Measurements from ENCODE around the gene CD2AP.
"Not testable (repeated sequence)": the region's sequence is repeated elsewhere in the genome, so short reads cannot be mapped to it uniquely, and the experiment has no call there.

CD2AP gene

GRCh38 chr6:47633141-47633540, 155.6 kb downstream of the CD2AP start:
- no peak for DNase-seq (ENCODE audit: low read depth)

DNA sequence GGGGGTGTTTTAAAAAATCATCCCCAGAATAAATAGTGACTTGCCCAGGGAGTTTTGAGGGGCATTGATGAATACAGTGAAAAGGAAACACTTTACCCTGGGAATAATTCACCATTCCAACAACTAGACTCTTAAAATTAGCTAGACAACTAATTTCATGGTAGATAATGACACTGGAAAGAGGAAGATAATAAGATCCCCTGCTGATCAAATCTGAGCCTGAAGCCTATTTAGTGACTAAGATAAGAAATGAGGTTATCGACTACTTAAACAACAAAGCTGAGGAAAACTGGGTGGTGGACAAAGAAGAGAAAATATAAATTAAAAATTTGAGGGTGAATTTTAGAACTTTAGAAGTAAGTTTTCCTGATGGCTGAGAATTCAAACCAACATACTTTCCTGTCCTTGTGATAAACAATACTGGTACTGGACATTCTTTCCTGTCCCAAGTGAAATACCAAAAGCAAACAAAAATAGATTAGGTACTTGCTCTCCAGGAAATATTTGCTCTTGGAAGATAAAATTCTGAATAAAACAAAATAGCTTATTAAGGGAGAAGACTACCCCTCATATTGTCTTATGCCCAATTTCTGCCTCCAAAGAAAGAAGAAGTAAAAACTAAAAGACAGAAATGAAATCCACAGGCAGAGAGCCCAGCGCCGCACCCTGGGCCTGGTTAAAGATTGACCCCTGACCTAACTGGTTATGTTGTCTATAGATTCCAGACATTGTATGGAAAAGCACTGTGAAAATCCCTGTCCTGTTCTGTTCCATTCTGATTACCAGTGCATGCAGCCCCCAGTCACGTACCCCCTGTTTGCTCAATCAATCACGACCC, 156.8 kb downstream of the CD2AP start:
- no peak for DNase-seq (ENCODE audit: low read depth)

- DNase-seq (ENCODE audit: low read depth): no peak
These were observed 169.1 kb downstream of the CD2AP start for GRCh38 chr6:47646689-47647088.

DNA sequence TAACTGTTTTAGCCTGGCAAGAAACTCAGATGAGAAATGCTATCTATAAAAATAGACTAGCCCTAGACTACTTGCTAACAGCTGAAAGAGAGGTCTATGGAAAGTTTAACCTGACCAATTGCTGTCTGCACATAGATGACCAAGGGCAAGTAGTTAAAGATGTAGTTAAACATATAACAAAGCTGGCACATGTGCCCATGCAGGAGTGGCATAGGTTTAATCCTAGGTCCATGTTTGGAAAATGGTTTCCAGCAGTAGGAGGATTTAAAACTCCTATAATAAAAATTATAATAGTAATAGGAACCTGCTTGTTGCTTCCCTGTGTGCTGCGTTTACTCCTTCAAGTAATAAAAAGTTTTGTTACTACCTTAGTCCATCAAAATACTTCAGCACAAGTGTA, 169.6 kb downstream of the CD2AP start:
- no peak for DNase-seq (ENCODE audit: low read depth)

GRCh38 chr6:47647626-47648025, 170.0 kb downstream of the CD2AP start:
- DNase-seq (ENCODE audit: low read depth): not testable (repeated sequence)

- DNase-seq (ENCODE audit: low read depth): no peak
These were observed 170.4 kb downstream of the CD2AP start for GRCh38 chr6:47648031-47648430.

GRCh38 chr6:47650553-47651432, 173.2 kb downstream of the CD2AP start:
- no peak for DNase-seq (ENCODE audit: low read depth)

GRCh38 chr6:47651505-47651944, 173.9 kb downstream of the CD2AP start:
- DNase-seq (ENCODE audit: low read depth): no peak

- DNase-seq (ENCODE audit: low read depth): no peak
These were observed 176.1 kb downstream of the CD2AP start for GRCh38 chr6:47653706-47654105.

GRCh38 chr6:47654255-47654654, 176.7 kb downstream of the CD2AP start:
- no peak for DNase-seq (ENCODE audit: low read depth)

DNA sequence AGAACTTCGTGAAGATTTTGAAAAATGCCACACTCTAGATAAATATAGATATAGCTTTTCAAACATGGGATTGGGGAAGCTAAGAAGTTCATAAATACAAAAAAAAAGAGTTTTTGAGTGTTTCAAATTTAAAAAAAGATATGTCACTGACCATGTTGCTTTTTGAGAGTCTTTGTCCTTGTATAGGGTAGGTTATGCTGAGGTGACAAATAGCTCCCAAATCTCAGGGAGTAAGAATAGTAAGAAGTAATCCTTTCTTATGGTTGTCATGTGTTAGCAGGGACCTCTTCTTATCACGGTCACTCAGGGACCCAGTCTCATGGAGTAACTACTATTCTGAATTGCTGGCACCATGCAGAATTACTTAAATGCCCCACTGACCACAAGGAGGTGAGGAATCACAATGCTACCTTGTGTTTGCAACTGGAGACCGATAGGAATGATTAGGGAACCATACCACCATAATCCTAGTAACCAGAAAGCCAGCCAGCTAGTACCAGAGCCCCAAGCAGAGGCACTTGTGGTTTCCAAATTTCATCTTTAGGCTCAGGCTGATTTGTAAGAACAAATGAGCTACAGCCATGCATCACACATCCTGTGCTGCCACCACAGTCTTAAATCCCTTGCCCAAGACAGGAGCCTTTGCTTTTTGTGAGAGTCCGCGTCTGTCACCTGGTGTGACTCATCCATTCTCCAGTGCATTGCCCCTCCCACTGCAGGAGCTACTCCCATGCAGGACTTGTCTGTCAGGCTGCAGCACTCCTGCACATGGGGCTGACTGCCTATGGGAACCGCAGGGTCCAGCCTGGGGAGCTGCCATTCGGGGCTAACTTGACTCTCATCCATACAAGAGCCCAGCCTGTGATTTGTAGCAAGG, 178.4 kb downstream of the CD2AP start:
- no peak for DNase-seq (ENCODE audit: low read depth)

GRCh38 chr6:47661960-47662359, 184.4 kb downstream of the CD2AP start:
- no peak for DNase-seq (ENCODE audit: low read depth)

DNA sequence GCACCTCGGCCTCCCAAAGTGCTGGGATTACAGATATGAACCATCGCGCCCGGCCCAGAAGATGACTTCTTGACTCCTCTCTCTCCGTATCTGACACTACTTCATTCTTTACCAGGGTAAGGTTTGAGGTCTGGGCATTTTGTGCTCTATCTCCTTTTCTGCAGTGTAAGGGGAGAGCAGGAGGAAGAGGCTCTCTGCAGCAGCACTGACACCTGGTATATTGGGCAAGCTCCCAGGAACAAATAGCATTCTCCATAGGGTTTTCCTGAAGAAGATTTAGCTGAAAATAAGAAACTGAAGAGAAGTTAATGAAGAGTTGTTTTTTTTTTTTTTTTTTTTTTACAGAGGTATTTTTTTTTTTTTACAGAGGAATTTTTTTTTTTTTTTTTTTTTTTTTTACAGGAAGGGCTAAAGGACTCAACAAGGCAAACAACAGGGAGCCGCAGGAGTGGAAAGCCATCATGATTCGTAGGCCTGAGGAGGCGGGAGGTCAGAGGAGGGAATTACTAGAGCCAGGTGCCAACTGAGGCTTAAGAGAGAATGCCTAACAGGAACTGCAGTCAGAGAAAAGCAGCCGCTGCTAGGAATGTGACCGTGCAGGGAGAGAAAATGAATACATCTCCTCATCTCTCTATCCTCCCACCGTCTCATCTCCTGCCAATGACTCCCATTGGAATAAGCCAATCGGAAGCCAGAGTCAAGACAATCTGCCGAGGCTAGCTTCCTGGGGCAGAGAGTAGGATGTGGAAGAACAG, 186.1 kb downstream of the CD2AP start:
- no peak for DNase-seq (ENCODE audit: low read depth)

DNA sequence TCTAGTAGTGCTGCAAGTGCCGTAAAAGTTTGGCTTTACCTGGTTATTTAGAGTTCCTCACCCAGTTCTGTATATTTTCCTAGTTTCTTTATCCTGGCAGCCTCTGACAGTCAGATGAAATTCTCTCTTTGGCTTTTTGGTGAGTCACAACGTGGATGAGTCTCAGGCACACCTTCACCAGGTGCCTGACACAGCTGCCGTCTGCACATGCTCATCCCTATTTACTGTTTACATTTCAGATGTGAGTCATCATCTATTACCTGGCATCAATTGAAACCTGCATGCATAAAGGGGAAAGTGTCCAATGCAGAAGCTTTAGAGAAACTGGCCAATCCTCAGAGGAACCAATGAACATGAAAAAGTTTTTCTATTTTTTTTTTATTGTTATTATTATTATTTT, 187.5 kb downstream of the CD2AP start:
- no peak for DNase-seq (ENCODE audit: low read depth)

DNA sequence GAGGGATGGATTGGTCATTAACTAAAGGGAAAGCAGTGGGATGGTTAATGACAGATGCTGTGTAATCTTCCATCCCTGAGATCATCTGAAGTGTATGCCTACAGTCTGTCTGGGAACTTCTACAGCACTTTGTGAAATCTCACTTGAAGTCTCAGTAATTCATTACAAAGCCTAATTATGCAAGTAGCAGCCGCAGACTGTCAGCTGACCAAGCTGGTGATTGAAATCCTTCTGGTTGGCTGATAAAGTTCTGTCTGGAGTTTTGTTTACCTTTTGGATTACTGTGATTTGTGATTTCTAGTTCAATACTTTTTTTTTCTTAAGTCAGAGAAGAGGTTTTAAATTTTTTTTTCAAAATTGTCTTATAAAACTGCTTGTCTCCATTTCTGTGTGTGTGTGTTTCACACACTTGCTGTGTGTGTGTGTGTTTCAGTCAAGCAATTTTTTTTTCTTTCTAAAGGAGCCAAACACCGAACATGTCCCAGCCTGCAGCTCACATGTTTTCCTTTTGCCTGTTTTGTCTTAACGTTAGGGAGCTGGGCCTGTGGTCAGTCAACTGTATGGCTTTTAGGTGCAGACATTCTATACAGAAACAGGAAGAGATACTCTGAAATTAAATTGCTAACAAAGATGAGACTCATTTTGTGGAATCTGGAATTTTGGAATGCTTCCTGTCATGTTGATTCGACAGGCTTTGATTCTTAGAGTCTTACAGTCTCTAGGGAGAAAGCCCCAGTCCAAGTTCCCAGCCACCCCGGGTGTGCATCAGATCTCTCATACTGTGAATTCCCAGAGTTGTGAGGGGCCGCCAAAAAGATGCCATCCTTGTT, 192.3 kb downstream of the CD2AP start:
- DNase-seq (ENCODE audit: low read depth): no peak

DNA sequence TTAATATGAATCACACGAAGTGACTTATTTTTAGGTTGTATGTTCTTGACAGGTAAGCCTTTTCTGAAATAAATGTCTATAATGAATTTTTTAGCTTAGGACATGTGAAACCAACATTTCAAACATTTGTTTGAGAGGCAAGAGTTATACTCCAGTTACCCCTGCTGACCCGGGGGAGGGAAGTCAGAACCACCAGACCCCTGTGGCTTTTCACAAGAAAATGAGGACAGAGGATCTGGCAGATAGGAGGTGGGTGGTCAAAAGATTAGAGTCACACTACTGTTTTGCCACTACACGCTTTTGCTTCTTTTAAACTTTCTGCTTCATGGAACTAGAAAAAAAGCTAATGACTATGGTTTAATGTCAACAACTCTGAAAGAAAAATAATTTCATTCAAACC, 193.3 kb downstream of the CD2AP start:
- DNase-seq (ENCODE audit: low read depth): no peak

DNA sequence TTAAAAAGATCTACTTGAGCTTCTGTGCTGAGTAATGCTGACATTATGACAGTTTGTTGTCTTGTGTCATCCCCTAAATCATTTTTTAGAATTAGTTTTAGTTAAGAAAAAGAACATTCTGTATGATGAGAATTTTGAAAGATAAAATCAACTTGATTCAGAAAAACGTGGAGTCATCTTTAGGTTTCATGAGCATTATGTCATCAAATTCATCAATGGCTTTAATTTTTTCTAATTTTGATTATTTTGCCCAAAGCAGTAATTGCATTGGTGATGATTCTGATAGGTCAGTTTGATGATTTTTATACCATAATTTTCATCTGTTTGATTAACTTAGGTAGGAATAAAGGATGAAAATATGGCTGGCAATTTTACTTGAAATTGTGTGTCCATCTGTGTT, 194.2 kb downstream of the CD2AP start:
- no peak for DNase-seq (ENCODE audit: low read depth)

DNA sequence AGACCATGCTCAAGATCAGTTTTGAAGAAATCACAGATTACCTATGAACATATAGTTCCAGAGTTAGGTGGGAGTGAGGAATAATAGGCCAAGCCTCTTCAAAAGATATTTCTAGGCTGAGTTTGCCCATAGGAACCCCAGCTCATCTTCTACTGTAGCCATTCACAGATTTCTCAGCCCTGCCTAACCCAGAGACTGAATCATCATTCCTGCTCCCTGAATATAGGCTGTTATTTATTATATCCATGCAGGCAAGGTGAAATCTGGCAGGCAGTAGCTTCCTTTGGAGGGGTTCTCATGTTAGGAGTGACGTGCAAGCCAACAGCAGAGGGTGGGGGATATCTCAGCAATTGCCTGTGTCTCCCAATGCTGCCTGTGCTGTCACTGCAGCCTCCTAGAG, 195.2 kb downstream of the CD2AP start:
- DNase-seq (ENCODE audit: low read depth): no peak

- DNase-seq (ENCODE audit: low read depth): no peak
These were observed 197.1 kb downstream of the CD2AP start for GRCh38 chr6:47674673-47675072.

All from T-helper 22 cell (primary cell).